HL-60/S4 (cell line): ENCODE data around the gene SP140.
"Not testable (repeated sequence)": the region's sequence is repeated elsewhere in the genome, so short reads cannot be mapped to it uniquely, and the experiment has no call there.

Source experiments
- in situ Hi-C: fragments of 300-500 bp; cut with MboI; formaldehyde crosslinking; loops from 2 replicates; pipeline ENCODE4 v1.14.3; 2022; ENCODE audit warnings: low sequenced_read_pairs

The SP140 gene

GRCh38 chr2:230324503-230324902 lies 99.0 kb downstream of the SP140 start:
- in situ Hi-C loops: no loop called here

DNA sequence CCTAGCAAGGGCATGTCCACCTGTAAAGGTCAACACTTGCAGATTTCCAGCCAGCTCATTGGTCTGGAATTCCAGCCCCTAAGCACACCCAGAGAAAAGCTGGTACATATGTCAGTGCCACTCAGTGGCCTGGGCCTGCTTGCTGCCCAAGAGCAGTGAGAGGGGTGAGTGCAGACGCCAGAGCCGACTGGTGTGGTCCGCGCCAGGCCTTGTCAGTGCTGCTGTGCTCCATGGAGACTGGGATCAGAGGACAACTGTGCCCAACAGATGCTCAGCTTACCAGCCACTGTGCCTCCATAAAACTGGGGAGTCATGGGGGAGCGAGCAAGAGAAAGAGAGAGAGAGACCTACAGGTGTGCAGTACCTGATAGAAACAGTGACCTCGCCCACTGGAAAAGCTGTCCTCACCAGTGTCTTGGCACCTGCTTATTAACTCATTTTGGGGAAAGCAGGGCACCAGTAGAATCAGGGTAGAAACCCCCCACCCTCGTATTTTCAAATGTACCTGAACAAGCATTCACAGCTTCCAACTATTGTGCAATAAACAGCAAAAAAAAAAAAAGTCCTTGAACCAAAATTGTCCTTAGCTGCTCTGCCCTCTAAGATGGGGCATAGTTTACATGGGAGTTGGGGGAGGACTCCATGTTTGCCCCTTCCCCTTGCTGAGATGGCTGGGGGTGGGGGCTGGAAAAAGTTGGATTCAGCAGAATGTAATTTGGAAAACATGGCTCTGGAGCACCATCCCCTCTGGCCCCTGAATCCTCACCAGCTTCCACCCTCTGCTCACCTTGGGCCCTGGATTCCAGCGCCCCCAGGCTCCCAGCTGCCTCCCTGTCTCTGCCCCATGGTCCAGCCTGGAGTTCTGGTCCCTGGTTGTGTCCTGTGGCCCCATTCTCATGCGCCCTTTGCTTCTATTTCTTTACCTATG lies 100.0 kb downstream of the SP140 start:
- in situ Hi-C loops: no loop called here

DNA sequence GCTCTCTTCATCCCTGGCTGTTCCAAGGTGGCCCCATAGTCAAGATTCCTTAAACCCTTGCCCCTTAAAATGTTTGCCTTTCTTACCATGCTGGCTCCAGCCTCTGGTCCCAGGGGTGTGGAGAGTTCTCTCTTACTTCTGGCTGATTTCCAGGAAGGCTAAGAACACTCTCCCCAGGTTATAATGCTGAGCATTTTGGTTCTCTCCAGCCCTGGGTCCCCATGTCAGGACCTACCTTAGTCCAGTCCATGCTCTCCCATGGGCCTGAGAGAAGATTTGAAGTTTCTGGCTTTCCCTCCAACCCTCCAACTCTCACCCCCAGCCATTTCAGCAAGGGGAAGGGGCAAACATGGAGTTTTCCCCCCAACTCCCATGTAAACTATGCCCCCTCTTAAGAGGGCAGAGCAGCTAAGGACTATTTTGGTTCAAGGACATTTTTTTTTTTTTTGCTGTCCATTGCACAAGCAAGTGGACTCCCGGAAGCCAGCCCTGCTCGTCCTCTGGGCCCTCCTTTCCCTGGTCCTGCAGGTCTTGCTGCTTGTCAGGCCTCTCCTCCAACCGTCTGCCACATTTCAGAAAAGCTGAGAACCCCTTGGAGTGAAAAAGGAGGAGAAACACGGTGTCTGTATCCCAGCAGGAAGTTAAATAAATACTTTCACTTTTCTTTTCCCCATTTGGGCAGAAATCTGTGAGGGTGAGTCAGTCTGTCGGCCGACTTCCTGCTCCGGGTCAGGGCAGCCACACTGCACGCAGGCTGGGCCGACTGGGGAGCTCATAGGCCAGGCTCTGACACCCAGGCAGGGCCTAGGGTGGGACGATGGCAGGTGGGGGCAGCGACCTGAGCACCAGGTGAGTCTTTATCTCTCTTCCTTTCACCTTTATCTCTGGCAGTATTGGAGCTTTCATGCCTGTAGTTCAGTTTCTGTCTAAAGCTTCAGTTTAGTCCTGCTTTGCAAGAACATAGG lies 101.2 kb downstream of the SP140 start, which contains the start of gene SP140L:
SP140L (plus strand) TSS at position 741 of the 965 bp plus-strand sequence; CDS start at position 818, 77 bp downstream.
- in situ Hi-C loops: no loop called here

GRCh38 chr2:230327418-230328154 lies 102.0 kb downstream of the SP140 start:
- in situ Hi-C loops: no loop called here

DNA sequence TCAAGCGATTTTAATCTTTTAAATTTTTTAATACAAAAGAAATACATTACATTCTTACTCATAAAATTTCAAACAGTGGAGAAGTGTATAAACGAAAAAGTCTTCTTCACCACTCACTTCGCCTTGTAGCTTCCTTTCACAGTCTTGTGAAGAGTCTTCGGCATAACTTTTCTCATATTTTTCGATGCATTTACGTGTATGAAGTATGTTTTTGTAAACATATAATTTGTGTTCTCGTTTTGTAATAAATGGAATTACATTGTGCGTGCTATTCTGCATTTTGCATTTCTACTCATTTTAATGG lies 102.6 kb downstream of the SP140 start:
- in situ Hi-C loops: no loop called here

DNA sequence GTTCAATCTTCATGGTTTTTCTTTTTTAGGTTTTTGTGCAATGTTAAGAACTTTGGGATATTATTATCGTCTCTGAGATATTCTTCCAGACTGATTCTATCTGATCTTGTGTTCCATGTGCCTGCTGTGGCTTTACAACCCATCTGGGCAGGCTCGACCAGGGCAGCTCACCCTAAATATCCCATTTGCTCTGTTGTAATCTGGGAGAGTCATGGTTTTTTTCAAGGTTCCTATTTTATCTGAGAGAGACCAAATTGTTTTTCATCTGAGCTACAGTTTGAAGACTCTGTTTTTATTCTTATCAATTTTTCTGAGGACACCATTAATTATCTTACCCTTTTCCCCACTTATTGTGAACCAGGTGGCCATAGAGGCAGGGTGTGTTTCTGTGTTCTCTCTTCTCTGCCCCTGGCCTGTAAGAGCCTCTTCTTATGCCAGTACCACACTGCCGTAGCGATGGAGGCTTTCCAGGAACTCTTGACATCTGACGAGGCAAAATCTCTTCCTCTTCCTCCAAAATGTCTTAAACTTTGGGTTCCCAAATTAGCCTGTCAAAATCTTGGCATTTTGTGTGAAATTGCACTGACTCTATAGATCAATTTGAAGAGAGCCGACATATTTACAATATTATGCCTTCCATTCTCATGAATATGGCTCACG lies 104.5 kb downstream of the SP140 start:
- in situ Hi-C loops: no loop called here

DNA sequence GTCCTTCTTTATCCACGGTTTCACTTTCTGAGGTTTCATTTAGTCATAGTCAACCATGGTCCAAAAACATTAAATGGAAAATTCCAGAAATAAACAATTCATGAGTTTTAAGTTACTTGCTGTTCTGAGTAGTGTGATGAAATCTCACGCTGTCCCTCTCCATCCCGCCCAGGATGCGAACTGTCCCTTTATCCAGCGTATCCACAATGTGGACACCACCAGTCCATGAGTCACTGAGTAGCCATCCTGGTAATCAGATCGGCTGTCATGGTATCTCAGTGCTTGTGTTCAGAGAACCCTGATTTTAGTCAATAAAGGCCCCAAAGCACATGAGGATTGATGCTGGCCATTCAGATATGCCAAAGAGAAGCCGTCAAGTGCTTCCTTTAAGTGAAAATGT lies 105.2 kb downstream of the SP140 start:
- in situ Hi-C loops: no loop called here

GRCh38 chr2:230335461-230335863 lies 109.9 kb downstream of the SP140 start:
- in situ Hi-C loops: no loop called here

DNA sequence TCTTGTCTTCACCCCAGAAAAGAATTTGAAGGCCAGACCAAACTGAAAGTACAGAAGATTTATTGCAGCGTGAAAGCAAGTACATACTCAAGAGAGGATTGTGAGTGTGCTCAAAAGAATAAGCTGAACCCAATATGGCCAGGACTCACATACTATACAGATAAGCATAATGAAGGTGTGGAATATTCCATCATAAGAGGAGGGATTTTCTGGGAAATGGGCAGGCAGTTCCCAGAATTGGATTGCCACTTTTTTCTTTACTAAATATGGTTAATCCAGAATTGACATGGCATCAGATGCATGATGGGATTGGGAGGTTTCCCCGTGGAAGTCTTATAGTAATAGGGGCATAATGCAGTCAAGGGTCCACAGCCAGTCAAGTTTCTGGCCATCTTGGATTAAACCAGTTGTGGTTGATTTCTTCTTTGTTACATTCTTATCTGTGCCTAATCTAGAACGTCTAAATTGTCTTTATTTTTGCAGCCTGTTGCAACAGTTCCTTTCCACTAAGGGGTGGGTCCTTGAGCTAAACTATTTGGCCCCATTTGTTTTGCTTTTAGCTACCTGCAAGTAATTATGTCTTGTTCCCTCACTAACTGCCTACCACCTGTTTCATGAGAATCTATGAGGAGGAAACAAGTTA lies 110.4 kb downstream of the SP140 start:
- in situ Hi-C loops: no loop called here

DNA sequence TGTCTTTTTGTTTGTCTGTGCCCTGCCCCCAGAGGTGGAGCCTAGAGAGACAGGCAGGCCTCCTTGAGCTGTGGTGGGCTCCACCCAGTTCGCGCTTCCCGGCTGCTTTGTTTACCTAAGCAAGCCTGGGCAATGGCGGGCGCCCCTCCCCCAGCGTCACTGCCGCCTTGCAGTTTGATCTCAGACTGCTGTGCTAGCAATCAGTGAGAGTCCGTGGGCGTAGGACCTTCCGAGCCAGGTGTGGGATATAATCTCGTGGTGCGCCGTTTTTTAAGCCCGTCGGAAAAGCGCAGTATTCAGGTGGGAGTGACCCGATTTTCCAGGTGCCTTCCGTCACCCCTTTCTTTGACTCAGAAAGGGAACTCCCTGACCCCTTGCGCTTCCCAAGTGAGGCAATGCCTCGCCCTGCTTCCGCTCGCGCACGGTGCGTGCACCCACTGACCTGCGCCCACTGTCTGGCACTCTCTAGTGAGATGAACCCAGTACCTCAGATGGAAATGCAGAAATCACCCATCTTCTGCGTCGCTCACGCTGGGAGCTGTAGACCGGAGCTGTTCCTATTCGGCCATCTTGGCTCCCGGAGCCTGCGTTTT lies 116.5 kb downstream of the SP140 start:
- in situ Hi-C loops: not testable (repeated sequence)

GRCh38 chr2:230343041-230343624 lies 117.6 kb downstream of the SP140 start:
- in situ Hi-C loops: not testable (repeated sequence)

- in situ Hi-C loops: no loop called here
Measured at GRCh38 chr2:230343747-230344146, 118.2 kb downstream of the SP140 start.

GRCh38 chr2:230346465-230346864 lies 120.9 kb downstream of the SP140 start:
- in situ Hi-C loops: no loop called here

DNA sequence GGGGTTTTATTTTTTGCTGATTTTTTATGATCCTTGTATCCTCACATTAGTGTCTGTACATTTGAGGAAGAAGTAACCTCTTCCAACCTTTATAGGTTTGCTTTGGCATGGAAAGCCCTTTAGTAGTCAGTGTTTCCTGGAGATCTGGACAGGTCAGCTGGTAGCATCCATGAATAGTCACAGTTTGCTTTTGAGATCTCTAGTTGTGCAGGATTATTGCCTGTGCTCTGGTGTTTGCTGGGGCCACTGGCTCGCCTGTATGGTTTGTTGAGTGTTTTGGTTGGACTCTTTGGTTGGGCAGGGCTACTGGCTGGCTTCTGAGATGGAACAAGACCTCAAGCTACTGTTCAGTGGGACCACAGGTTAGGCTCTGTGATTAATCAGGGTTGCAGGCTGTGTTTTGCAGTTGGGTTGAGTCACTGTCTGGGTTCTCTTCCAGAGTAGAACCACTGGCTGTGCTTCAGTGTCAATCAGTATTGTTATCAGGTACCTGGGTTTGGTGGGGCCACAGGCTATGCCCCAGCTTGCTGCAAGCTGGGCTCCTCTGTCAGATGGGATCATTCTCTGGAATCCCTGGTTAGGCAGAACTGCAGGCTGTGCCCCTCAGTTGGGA lies 121.5 kb downstream of the SP140 start:
- in situ Hi-C loops: no loop called here

- in situ Hi-C loops: no loop called here
Measured at GRCh38 chr2:230347659-230348305, 122.2 kb downstream of the SP140 start.

DNA sequence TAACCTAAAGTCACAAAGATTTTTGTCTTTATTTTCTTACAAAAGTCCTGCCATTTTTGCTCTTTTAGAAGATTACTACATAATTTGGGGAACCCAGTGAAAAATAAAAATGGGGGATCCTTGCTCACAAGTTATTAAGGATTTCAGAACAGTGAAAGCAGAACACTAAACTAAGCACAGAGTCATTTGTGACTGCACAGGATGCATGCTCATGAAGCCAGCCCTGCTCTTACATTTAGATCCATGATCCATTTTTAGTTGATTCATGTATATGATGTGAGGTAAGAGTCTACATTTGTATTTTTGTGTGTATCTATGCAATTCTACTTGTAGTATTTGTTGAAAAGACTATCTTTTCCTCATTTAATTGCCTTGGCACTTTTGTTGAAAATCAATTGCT lies 123.3 kb downstream of the SP140 start:
- in situ Hi-C loops: no loop called here

GRCh38 chr2:230356084-230356483 lies 130.5 kb downstream of the SP140 start:
- in situ Hi-C loops: no loop called here

- in situ Hi-C loops: no loop called here
Measured at GRCh38 chr2:230358305-230358704, 132.8 kb downstream of the SP140 start.
